CD4-positive, alpha-beta T cell treated with Interleukin-17A for 1 hour (primary cell): ENCODE measurements around the gene DGKG.

Experiments
- DNase-seq: peaks from one replicate; pipeline ENCODE4 v3.0.0-alpha.2; 2020

DGKG gene

DNA sequence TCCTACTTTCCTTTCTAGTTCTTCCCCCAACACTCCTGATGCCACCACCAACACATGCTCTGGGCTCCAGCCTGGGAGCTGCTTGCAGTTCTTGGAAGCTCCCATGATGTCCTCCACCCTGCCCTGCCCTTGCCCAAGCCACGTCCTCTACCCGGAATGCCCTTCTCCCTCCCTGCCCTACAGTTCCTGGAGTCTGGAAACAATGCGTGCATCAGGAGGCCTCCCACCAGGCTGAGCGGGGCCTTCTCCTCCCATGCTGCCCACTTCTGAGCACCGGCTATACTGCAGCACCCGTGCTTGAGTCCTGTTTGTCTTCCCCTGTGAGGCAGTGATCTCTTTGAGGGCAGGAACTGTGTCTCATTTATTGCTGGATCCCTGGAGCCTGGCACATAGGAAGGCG is 44.6 kb downstream of the DGKG start:
- no peak for DNase-seq

DNA sequence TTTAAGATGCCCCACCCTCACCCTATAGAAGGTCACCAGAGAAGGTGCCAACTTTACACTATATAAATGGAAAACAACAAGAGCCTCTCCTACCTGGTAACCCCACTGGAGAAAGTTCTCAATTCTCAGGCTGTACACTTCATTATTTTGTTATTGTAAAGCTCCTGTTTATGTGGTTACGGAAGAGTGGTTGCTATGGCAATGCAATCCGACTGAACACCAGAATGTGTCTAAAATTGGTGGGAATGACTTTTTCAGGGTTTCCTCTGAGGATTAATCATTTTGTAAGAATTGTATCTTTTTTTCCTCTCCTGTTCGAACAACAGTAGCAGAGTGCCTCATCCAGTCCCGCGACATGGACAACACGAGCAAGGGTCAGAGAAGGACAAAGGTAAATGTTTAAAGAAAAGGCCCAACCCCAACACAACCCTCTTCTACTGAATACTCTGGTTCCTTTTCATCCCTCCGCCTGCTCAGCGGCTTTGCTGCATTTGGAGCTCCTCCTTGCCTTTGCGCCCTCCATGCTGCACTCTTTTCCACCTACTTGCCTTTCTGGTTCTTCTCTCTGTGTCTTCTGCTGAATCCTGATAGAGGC is 45.3 kb downstream of the DGKG start:
- no peak for DNase-seq

DNA sequence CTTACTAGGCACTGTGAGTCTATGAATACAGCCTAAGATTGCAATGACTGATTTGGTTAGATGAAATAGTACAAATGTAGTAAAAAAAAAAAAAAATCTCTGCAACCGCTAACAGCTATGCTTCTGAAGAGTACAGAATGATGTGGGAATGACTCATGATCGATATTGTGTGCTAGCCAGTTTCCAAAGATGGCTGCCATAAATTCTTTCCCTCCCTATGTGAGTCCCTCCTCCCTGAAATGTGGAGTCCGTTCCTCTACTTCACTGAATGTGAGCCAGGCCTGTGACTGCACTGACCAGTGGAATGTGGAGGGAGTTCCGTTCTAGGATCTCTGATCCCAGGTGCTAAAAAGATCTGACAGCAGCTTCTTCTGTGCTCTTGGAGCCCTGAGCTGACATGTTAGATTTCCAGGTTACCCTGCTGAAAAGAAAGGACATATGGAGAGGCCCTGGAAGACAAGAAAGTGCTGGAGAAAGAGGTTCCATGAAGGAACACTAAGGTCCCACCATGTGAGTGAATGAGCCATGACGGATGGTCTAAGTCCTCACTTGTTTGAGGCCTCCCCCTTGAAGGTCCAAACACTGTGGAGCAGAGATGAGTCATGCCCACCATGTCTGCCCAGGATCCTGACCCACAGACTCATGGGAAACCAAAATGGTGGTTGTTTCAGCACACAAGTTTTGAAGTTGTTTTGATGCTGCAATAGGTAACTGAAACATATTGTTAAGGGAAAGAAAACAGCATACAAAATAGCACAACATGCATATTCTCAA is 46.3 kb downstream of the DGKG start:
- no peak for DNase-seq

DNA sequence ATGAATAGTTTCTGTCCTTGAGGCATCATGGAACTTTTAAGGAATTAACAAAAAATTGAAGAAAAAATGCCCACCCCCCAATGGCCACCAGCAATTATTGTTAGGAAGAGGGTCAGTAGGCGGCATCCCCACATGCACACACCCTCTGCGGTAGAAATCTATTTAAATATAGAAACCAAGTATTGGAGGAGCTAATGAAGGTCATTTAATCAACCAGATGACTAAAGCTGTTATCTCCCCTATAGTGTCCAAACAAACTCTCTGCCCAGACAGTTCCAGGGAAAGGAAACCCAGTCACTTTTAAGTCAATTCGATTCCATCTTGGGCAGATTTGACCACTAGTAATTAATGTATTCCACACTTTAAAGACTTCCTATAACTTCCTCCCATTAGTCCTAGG is 47.1 kb downstream of the DGKG start:
- no peak for DNase-seq

DNA sequence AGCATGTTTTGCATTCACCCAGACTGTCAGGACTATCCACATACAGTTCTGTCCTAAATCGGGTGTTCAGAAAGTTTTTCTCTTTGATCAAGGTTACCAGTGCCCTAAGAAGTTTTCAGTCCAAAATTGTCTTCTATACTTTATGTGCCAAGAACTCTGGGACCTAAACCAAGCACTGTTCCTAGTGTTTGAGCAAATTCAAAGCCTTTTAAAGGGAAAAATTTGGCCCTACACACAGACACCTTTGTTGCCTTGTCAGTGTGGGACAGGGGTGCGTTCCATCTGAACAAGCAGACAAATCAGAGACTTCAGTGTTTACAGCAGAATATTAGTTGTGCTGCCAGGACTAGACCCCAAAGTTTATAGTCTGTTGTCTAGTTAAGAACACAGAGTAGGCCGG is 50.6 kb downstream of the DGKG start:
- DNase-seq: no peak

DNA sequence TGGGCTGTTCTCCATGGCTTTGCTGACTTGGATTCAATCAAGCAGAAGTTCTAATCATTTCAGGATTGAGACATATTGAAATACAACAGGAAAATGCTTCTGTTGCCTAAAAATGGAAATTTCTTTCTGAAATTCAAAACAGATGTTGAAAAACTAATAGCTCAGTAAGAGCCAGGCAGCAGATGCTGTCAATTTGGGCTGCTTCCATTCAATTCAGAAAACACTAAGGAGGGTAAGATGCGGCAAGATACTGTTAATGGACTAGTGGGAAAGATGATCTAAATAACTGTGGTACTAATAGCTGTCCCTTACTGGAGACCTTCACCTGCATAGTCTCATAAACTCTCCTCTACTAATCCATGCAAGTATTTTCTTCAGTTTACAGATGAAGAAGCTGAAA is 53.5 kb downstream of the DGKG start:
- DNase-seq: no peak

DNA sequence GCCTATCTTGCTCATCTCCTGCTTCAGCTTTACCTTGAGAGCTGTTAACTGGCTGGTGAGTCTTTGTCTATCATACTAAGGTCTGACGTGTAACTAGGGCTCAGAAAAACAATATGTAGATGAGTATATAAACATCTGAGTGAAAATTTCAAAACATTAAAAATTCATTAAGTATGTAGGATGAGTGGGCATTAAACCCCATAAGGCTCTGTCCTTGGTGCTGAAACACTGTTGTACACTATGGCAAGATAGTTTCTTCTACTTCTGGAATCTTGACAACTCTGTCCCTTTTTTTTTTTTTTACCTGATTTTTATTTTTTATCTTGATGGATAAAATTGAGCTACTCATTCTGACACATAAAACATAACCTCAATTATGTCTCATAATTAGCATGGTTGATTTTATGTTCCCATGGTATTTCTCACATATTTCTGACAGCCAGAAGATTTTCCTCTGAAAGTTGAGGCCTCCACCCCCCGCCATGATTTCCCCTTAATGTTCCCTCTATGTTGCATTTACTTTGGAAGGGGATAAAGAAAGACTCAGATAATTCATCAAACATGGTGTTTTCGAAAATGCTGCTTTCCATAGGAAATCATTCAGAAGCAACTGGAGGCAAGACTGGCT is 54.3 kb downstream of the DGKG start:
- DNase-seq: no peak

DNA sequence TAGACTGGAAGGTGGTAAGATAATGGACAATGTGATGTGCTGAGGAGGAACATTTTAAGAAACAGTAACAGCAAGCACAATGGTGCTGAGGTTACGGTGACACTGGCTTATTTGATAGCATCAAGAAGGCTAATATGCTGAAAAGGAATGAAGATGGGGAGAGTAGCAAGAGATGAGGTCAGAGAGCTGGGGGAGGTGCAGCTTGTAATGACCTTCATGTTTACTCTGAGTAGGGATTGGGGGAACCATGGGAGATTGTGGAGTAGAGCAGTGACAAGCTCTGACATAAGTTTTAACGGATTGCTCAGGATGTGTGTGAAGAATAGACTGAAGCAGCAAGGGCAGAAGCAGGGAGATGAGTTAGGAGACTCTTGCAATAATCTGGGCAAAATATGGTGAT is 56.7 kb downstream of the DGKG start:
- no peak for DNase-seq

DNA sequence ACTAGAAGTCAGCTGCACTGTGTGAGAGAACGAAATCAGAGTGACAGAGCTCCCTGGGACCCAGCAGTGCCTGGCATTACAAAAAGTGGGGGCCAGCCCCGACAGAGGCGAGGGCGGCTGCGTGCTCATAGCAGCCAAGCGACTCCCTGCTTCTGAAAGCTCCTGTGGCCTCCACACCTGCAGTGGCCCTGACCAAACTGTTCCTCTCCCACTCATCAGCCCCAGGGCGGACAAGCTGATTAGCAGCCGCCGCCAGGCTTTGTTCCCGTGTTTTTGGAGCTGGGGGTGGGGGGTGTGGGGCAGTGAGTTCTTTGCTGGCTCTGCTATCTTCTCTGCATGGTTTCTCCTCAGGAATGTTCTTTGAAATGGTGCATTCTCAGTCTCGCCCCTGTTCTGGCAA is 58.1 kb downstream of the DGKG start:
- no peak for DNase-seq

DNA sequence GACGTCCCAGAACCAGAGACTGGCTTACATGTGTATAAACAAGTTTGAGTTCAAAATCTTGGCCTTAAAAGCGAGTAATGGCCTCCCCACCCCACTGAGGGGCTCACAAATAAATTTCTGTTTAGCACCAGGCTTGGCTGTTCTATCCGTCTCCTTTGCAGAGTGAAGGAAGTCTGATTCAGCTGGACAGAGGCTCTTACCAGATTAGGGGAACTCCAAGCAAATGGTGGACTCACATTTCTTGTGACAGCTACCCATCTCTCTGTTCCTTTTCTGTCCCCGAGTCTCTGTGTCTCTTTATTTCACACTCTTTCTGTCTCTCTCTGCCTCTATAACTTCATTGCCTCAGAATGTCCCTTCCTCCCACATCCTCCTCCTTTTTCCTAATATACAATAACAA is 62.7 kb downstream of the DGKG start:
- DNase-seq: no peak

DNA sequence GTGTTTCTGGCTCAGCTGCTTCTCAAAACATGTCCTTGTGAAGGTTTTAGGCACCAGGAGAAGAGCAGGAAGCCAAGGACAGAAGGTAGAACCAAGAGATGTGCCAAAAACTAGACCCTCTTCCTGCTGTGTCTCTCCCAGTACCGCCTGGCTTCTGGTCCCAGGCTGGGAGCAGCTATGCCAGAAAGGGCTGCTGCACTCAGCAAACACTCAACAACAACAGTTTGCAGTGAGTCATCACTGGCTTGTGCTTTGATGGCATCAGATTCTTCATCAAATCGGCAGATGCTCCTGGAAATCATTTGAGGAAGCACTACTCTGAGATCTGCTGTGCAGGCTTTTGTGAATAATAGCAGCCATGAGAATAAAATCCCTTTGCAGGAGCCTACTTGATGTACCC is 63.2 kb downstream of the DGKG start:
- no peak for DNase-seq

DNA sequence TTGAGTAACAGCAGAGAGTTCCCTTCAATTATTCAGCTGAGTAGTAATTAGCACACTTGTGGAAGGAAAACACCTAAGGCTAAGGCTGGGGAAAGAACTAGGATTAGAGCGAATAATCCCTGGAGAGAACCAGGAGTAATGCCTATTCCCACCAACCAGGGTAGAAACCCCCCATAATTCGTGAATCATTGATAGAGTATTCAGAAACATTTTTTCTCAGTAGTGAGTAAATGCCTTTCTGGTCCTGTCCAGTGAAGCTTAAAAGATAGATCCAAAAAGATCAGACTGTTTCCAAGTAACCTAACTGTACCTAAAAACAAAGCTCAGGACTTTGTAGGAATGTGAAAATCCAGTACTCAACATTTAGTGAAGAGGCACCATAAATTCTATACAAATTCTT is 71.2 kb downstream of the DGKG start:
- no peak for DNase-seq

DNA sequence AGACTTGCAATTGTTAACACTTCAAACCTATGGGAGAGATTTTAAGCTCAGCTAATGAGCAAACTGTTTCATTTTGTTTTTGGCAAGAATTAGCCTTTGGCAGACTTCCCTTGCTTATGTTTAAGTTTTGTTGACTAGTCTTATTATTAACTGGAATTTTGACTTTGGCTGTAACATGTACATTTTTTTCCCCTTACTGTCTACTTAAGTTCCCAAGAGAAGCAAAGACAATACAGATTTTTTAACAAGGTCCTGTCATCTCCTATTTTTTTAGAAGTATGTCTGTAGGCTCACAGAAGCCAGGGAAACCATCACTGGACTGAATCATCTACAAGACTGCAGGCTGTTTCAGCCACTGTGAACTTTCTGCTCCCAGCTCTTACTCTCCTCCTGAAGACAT is 74.3 kb downstream of the DGKG start:
- no peak for DNase-seq

DNA sequence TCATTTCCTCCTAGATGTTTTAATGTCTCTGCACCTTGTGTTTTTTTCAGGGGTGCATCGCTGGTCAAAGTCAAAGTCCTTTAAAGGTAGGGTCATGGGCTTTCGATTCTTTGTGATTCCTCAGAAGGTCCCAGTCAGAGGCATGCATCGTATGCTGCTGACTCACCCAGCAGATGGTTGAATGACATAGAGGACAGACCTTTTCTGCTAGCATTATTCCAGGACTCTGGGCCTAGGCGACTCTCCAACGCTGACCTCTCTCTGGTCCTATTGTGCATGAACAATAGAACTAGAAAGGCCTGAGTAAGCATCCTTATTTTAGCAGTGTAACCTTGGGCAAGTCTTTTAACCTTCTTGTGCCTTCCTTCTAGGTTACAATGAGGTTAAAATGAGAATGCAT is 75.9 kb downstream of the DGKG start:
- DNase-seq: no peak

DNA sequence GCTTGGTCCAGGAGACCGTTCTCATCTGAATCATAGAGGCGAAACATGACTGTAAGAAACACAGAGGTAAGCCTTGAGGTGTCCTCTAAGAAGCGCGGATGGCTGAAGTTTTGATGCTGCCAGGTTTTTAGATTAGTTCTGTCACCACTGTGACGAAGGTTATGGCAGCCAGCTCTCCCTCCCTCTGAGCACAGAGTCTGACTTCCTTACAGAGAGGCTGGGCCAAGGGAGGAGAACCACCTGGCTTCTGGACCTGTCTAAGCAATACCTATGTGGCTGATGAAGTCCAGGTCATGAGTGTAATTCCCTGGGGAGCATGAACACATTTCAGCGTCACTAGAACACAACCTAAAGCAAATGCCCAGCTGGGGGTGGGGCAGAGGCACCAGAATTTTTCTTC is 77.4 kb downstream of the DGKG start:
- no peak for DNase-seq

DNA sequence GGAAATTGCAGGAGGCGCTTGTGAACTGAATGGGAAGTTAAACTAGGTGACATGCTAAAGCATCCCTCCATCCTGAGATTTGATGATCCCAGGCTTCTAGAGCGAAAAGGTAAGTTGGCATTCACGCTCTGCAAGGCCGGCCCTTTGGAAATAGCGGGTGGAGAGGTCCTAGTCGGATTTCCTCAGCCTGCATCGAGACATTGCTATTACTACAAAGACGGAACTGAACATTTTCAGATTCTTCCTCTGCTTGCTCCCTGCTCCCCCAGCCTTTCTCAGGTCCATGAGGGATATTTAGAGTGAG is 77.7 kb downstream of the DGKG start:
- no peak for DNase-seq

DNA sequence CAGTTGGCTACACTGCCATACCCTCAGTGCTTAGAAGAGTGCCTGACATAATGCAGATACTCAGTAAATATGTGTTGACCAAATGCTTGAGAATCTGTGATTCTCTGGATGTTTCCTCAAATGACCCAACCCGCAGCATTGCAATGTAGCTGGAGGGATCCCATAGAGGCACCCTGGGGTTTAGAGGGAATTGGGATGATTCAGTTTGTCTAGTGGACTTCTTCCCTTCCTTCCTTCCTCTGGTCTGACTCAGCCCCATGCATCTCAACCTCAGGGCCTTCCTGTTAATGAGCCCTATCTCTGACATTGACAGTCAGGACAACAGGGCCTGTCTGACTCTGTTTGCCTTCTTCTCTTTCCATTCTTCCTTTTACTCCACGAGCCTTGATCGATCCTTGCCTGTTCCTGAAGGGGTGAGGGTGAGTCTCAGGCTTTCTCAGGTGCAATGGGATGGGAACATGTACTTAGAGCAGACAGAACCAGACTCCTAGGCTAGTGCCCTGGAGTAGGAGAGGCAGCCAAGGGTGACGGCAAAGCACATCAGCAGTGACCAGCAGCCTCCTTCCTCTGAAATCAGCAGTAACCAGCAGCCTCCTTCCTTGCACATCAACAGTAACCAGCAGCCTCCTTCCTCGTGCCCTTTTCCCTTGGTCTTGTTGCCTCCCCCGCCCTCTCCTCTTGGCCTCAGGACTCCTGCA is 78.2 kb downstream of the DGKG start:
- no peak for DNase-seq

DNA sequence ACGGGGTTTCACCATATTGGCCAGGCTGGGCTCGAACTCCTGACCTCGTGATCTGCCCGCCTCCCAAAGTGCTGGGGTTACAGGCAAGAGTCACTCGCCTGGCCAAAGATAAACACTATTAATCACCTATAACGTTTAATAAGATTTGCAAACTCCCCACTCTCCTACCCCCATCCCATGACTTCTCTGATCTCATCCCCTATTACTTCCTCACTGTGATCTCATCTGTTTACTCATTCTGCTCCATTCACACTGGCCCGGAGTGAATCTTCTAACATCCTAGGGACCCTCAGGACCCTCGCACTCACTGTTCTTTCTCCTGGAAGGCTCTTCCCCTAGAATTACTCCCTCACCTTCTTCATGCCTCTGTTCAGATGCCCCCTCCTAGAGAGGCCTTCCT is 78.9 kb downstream of the DGKG start:
- no peak for DNase-seq

DNA sequence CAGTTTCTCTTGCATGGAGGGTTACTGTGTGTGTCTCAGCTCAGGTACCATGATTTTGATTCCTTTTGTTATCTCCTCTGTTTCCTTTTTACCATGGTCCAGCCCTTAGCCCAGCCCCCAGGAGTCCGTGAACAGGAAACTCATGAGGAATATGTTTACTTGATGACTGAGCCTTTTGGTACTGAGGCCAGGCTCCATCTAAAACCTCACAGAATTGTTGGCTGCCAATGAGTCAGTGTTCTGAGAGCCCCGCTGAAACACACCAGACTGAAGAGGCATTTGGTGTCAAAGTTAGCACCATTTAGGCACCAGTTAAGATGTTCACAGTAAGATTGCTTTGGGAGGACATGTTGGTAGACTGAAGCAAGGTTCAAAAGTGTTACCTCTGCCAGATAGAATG is 80.9 kb downstream of the DGKG start:
- no peak for DNase-seq

DNA sequence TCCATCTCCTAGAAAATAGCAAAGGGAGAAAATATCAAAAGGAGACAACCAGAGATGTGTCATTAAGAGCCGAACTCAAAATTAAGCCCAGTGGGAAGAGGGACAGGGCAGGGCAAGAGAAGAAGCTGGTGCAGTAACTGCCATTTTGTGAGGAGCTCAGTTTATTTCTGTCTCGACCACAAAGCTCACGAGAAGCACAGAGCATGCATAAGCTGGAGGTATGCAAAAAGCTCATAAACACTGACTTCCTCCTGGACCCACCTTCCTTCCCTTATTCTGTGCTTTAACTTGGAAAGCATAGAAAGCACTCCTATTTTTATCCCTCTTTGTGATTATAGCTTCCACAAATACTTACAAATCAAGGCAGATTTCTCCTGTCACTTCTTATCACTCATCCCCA is 81.3 kb downstream of the DGKG start:
- no peak for DNase-seq

DNA sequence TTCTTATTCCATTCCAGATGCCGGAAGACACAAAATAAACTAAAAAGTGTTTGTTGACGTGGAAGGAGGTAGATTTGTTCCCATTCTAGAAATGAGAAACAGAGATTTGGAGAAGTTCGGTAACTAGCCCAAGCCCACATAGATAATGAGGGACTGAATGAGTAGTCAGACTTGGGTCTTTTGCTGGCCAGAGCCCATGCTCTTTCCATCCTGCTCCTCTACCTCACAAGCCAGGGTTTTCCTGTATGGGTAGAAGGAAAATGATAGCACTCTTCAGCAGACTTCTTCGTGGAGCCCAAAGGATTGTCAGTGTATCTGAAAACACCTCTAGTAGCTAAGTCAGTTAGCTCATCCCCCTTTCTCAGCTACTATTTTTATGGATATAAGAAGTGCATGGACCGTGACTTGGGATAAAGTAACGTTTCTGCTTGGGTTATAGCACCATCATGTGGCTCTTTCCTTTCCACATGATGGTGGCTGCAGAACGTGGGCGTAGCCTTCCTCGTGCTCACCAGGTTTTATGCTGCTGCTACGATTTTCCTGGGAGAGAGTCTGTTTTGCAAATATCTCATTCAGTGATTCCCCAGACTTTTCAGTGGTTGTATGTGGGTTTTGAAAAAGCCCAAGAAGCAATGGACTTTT is 84.6 kb downstream of the DGKG start:
- DNase-seq: no peak

DNA sequence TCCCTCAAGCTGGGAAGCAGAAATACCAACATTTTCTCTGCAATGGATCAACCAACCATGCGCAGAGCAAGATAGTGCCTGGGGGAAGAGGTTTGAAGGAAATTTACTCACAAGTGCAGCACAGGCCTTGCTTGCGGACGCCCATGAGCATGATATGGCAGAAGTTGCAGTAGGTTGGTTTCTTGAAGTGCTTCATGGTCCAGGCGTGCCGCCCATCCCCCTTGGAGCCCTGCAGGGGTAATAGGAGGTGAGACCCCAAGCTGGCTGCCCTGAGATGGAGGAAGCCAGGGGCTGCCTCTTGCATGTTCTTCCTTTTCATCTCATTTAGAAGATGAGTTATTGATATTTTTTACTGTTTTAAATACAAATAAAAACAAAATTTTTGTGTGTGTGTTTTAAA is 86.6 kb downstream of the DGKG start:
- no peak for DNase-seq

DNA sequence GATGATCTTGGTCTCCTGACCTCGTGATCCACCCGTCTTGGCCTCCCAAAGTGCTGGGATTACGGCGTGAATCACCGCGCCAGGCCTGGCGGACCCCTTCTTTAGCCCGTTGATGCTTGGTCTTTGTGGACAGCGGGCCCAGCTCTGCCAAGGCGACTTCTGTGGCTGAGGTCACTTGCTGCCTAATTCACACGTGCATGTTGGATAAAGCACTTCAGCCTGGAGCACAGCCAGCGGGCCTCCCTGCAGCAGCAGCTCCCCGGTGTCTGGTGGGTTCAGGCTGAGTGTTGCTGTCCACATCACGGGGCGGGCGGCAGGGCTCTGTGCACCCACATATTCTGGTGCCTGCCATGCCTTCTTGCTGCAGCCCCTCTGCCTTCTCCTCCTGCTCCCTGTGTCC is 88.4 kb downstream of the DGKG start:
- DNase-seq: no peak

DNA sequence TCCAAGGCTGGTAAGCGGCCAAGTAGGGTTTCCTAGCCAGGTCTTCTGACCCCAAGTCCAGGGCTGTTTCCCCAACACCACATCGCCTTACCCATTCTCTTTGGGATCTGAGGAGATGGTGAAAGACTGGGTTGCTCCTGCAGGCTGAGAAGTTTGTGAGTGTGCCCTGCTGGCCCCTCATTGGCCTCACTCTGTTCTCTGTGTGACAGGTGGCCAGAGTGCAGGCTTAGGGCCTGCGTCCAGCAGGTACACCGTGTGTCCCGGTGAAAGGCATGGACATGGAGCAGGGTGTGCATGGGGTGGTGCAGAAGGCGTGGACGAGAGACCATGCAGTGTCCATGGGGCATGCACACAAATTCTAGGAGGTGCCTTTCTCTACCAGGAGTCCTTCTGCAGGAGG is 91.3 kb downstream of the DGKG start:
- DNase-seq: no peak
